DOHH2 (cell line): ENCODE measurements around the gene C1orf105.

ENCODE experiments used
- H3F3A ChIP-seq: fragments of 200-600 bp; sonication (generic), shearing (Covaris generic); 2 replicates; pipeline ENCODE4 v1.6.0; 2016; ENCODE audit warnings: antibody characterized with exemption, mild to moderate bottlenecking; ENCODE audit not compliant: control insufficient read depth, insufficient read depth
- H3K27ac ChIP-seq: fragments of 200-600 bp; sonication (generic); 2 replicates; pipeline ENCODE4 v1.5.1; 2014; ENCODE audit warnings: low read depth, mild to moderate bottlenecking, low read length, moderate library complexity
- H3K27me3 ChIP-seq: fragments of 200-600 bp; sonication (generic); 2 replicates; pipeline ENCODE4 v1.6.1; 2014; ENCODE audit warnings: mild to moderate bottlenecking, low read length, mixed read lengths; ENCODE audit not compliant: control insufficient read depth
- H3K36me3 ChIP-seq: fragments of 200-600 bp; sonication (generic); 2 replicates; pipeline ENCODE4 v1.6.1; 2014; ENCODE audit warnings: mild to moderate bottlenecking, low read length, moderate library complexity, mixed read lengths; ENCODE audit not compliant: control insufficient read depth
- H3K4me1 ChIP-seq: fragments of 200-600 bp; sonication (generic); 2 replicates; pipeline ENCODE4 v1.6.1; 2014; ENCODE audit warnings: mild to moderate bottlenecking, low read length, mixed read lengths; ENCODE audit not compliant: control insufficient read depth
- H3K4me2 ChIP-seq: fragments of 200-600 bp; sonication (generic); 2 replicates; pipeline ENCODE4 v1.6.0; 2014; ENCODE audit warnings: mild to moderate bottlenecking, low read length, moderate library complexity
- H3K4me3 ChIP-seq: fragments of 200-600 bp; sonication (generic); 2 replicates; pipeline ENCODE4 v1.5.1; 2014; ENCODE audit warnings: mild to moderate bottlenecking, low read length, mixed read lengths
- H3K79me2 ChIP-seq: fragments of 200-600 bp; sonication (generic); 2 replicates; pipeline ENCODE4 v1.6.1; 2014; ENCODE audit warnings: mild to moderate bottlenecking, low read length, mixed read lengths; ENCODE audit not compliant: control insufficient read depth
- H3K9me2 ChIP-seq: fragments of 200-600 bp; sonication (generic); replicated peaks from 2 replicates; pipeline ENCODE4 v1.6.1; 2014; ENCODE audit warnings: mild to moderate bottlenecking, low read length, mixed read lengths; ENCODE audit not compliant: control insufficient read depth
- H3K9me3 ChIP-seq: fragments of 200-600 bp; sonication (generic); 2 replicates; pipeline ENCODE4 v1.6.1; 2014; ENCODE audit warnings: antibody characterized with exemption, low read length, mixed read lengths; ENCODE audit not compliant: control insufficient read depth, insufficient read depth
- H4K20me1 ChIP-seq: fragments of 200-600 bp; sonication (generic); 2 replicates; pipeline ENCODE4 v1.6.0; 2014; ENCODE audit warnings: low read depth, mild to moderate bottlenecking, antibody characterized with exemption, low read length, moderate library complexity; ENCODE audit not compliant: control insufficient read depth, insufficient read depth
- CTCF ChIP-seq: fragments of 200-600 bp; sonication (generic); IDR thresholded peaks from one replicate; pipeline ENCODE4 v1.5.1; 2014; ENCODE audit warnings: antibody characterized with exemption, mild to moderate bottlenecking, low read depth, low read length; ENCODE audit not compliant: poor library complexity, severe bottlenecking
- EZH2phosphoT487 ChIP-seq: fragments of 200-600 bp; sonication (generic); IDR thresholded peaks from 2 replicates; pipeline ENCODE4 v1.6.1; 2017; ENCODE audit warnings: borderline replicate concordance, mild to moderate bottlenecking, antibody characterized with exemption, low read length, moderate library complexity, mixed read lengths

The C1orf105 gene

DNA sequence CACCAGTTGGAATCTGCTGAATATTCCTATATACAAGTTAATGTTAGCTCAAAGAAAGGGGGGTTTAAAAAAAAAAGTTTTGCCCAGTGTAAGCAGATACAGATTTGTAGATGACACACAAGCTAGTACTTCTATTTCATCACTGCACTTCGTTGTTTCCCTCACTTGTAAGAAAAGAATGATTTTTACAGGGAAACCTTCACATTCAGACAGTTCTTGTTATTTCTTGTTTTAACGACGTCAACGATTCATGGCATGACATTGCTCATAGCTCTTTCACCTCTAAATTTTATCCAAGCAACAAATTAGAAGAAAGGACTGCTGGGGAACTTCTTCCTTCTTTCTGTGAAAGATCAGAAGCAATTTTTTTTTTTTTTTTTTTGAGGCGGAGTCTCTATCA is 25.7 kb upstream of the C1orf105 start:
- H3K4me2 ChIP-seq = no peak overlapping the region
- H3K4me1 ChIP-seq = peaks cover 46% of the 10 kb centered on the region
- no peak overlapping the region for H3K4me3 ChIP-seq
- H3F3A ChIP-seq = no peaks in the 10 kb centered on the region
- H3K9me2 ChIP-seq = no peaks in the 10 kb centered on the region
- no peak overlapping the region for H3K27ac ChIP-seq
- H3K79me2 ChIP-seq = no peaks in the 10 kb centered on the region
- H4K20me1 ChIP-seq = no peaks in the 10 kb centered on the region
- H3K27me3 ChIP-seq = no peaks in the 10 kb centered on the region; the same call in 1 of the 2 replicates
- TF ChIP-seq CTCF (no peak), EZH2phosphoT487 (no peak)
- no peaks in the 10 kb centered on the region for H3K36me3 ChIP-seq
- H3K9me3 ChIP-seq = no peaks in the 10 kb centered on the region

- TF ChIP-seq EZH2phosphoT487 = no peak
- H3K4me1 ChIP-seq = peaks cover 41% of the 10 kb centered on the region
- no peak overlapping the region for H3K4me2 ChIP-seq
Measured at GRCh38 chr1:172395576-172395975, 24.9 kb upstream of the C1orf105 start.

DNA sequence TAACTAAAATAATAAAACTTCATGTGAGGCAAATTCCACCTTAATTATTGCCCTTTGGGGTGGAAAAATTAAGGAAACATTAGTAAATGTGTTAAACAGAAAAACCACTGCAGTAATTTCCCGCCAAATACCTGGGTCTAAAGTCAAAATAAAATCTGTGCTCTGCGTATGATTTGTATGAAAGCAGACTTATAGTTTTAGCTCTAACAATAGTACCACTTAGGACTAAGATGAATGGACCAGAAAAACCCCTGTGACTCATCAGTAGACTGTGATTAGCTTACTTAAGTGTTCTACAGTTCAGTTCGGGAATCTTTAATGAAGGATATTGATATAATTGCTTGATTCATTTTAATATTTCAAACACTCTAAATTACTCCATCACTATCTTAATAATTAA is 23.3 kb upstream of the C1orf105 start:
- Histone ChIP-seq H3K79me2 (no peaks in the 10 kb centered on the region), H3K36me3 (no peaks in the 10 kb centered on the region), H3K4me2 (no peak overlapping the region), H3F3A (no peaks in the 10 kb centered on the region), H3K9me2 (no peaks in the 10 kb centered on the region), H4K20me1 (no peaks in the 10 kb centered on the region), H3K9me3 (no peaks in the 10 kb centered on the region), H3K4me3 (no peak overlapping the region), H3K27ac (no peak overlapping the region), H3K27me3 (peaks cover 5% of the 10 kb centered on the region; the same call in 1 of the 2 replicates), H3K4me1 (peaks cover 29% of the 10 kb centered on the region)
- TF ChIP-seq EZH2phosphoT487 (no peak), CTCF (no peak)

More at GRCh38 chr1:172395576-172395975, 24.9 kb upstream of the C1orf105 start:
- H3K79me2 ChIP-seq = no peaks in the 10 kb centered on the region
- no peak overlapping the region for H3K27ac ChIP-seq
- H3K4me3 ChIP-seq = no peak overlapping the region
- H3K9me2 ChIP-seq = no peaks in the 10 kb centered on the region
- peaks cover 2% of the 10 kb centered on the region; the same call in 1 of the 2 replicates for H3K27me3 ChIP-seq
- H3F3A ChIP-seq = no peaks in the 10 kb centered on the region
- H3K36me3 ChIP-seq = no peaks in the 10 kb centered on the region
- no peaks in the 10 kb centered on the region for H4K20me1 ChIP-seq
- H3K9me3 ChIP-seq = no peaks in the 10 kb centered on the region

DNA sequence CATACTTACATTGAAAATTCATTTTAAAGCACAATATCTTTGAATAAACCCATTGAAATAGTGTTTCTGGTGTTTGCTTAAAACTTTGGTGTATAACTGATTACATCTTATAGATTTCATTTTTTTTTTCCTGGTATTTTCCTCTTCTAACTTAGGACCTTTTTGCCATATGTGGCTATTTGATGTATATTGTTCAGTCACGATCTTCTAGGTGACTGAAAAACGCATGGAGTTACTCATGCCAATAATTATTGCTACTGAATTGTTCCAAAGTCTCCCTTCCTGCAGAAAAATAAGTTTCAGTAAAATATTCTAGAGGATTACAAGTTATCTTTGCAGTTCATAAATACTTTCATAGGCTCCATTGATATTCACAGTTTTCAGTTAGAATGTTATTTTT is 22.9 kb upstream of the C1orf105 start:
- Histone ChIP-seq H3K36me3 (no peaks in the 10 kb centered on the region), H3K4me3 (no peak overlapping the region), H3K79me2 (no peaks in the 10 kb centered on the region), H4K20me1 (no peaks in the 10 kb centered on the region), H3K4me2 (no peak overlapping the region), H3K9me2 (no peaks in the 10 kb centered on the region), H3F3A (no peaks in the 10 kb centered on the region), H3K27ac (no peak overlapping the region), H3K27me3 (peaks cover 5% of the 10 kb centered on the region; the same call in 1 of the 2 replicates), H3K9me3 (no peaks in the 10 kb centered on the region), H3K4me1 (peaks cover 26% of the 10 kb centered on the region)
- TF ChIP-seq CTCF (no peak), EZH2phosphoT487 (no peak)
